Neural cell (in vitro differentiated cells): Measurements from ENCODE around the gene NPRL2.

Experiments used
- POLR2AphosphoS5 ChIP-seq: IDR thresholded peaks from 2 replicates; pipeline ENCODE4 v1.6.1; 2012
- SMC3 ChIP-seq: fragments of 450-650 bp; conservative IDR thresholded peaks from 2 replicates; pipeline ENCODE4 v1.6.1; 2014; ENCODE audit warnings: antibody characterized with exemption, mild to moderate bottlenecking, moderate library complexity; ENCODE audit not compliant: poor library complexity
- TF ChIP-seq, protein P1 (sequence below): fragments of 450-650 bp; IDR thresholded peaks from 2 replicates; pipeline ENCODE4 v1.5.1; 2014; ENCODE audit warnings: antibody characterized with exemption, mild to moderate bottlenecking, moderate library complexity; ENCODE audit not compliant: poor library complexity, severe bottlenecking

GRCh38 chr3:50390508-50391224 lies 40.1 kb upstream of the NPRL2 start:
- TF ChIP-seq, protein P1, sequence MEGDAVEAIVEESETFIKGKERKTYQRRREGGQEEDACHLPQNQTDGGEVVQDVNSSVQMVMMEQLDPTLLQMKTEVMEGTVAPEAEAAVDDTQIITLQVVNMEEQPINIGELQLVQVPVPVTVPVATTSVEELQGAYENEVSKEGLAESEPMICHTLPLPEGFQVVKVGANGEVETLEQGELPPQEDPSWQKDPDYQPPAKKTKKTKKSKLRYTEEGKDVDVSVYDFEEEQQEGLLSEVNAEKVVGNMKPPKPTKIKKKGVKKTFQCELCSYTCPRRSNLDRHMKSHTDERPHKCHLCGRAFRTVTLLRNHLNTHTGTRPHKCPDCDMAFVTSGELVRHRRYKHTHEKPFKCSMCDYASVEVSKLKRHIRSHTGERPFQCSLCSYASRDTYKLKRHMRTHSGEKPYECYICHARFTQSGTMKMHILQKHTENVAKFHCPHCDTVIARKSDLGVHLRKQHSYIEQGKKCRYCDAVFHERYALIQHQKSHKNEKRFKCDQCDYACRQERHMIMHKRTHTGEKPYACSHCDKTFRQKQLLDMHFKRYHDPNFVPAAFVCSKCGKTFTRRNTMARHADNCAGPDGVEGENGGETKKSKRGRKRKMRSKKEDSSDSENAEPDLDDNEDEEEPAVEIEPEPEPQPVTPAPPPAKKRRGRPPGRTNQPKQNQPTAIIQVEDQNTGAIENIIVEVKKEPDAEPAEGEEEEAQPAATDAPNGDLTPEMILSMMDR = no peak
- TF ChIP-seq SMC3 (no peak), POLR2AphosphoS5 (no peak)
